Activated CD8-positive, alpha-beta memory T cell treated with anti-CD3 and anti-CD28 coated beads, Interleukin-2, amount 50 U/mL, for 24 hours (primary cell): Measurements from ENCODE around the gene ZNG1F.
"Not testable (repeated sequence)": the region's sequence is repeated elsewhere in the genome, so short reads cannot be mapped to it uniquely, and the experiment has no call there.

Experiments used
- DNase-seq: peaks from one replicate; pipeline ENCODE4 v3.0.0-alpha.2; 2020; ENCODE audit errors: extremely low read depth

ZNG1F gene

GRCh38 chr9:41189217-41189616, at the start of gene ZNG1F:
Gene ZNG1F, minus strand, starts transcription at chr9:41189317. Its CDS starts 59 bp downstream, at chr9:41189258.
- not testable (repeated sequence) for DNase-seq

GRCh38 chr9:41237110-41237749, 48.1 kb upstream of the ZNG1F start:
- DNase-seq = not testable (repeated sequence)

- not testable (repeated sequence) for DNase-seq
Observed at GRCh38 chr9:41236486-41237109, 47.5 kb upstream of the ZNG1F start.

GRCh38 chr9:41234811-41235805, 46.0 kb upstream of the ZNG1F start:
- not testable (repeated sequence) for DNase-seq

GRCh38 chr9:41234221-41234620, 45.1 kb upstream of the ZNG1F start:
- not testable (repeated sequence) for DNase-seq

GRCh38 chr9:41232326-41232725, 43.2 kb upstream of the ZNG1F start:
- not testable (repeated sequence) for DNase-seq

- DNase-seq = not testable (repeated sequence)
Observed at GRCh38 chr9:41230418-41230817, 41.3 kb upstream of the ZNG1F start.

GRCh38 chr9:41229408-41230401, 40.6 kb upstream of the ZNG1F start:
- DNase-seq = no peak

- not testable (repeated sequence) for DNase-seq
Observed at GRCh38 chr9:41219831-41220230, 30.7 kb upstream of the ZNG1F start.

GRCh38 chr9:41188439-41188838, 678 bp downstream of the ZNG1F start:
- DNase-seq = not testable (repeated sequence)

GRCh38 chr9:41174994-41175393, 14.1 kb downstream of the ZNG1F start:
- not testable (repeated sequence) for DNase-seq

- DNase-seq = not testable (repeated sequence)
Observed at GRCh38 chr9:41150116-41150515, 39.0 kb downstream of the ZNG1F start.

- DNase-seq = not testable (repeated sequence)
Observed at GRCh38 chr9:41141878-41142277, 47.2 kb downstream of the ZNG1F start.

GRCh38 chr9:41128581-41128980, 60.5 kb downstream of the ZNG1F start, which contains the start of gene FOXD4L6:
Gene FOXD4L6, minus strand, starts transcription at chr9:41128681. Its CDS starts 298 bp downstream, at chr9:41128383.
- not testable (repeated sequence) for DNase-seq

GRCh38 chr9:41126746-41127446, 62.2 kb downstream of the ZNG1F start:
- not testable (repeated sequence) for DNase-seq

GRCh38 chr9:41125936-41126335, 63.2 kb downstream of the ZNG1F start:
- DNase-seq = not testable (repeated sequence)

- DNase-seq = not testable (repeated sequence)
Observed at GRCh38 chr9:41125109-41125658, 63.9 kb downstream of the ZNG1F start.

GRCh38 chr9:41124250-41125108, 64.6 kb downstream of the ZNG1F start:
- not testable (repeated sequence) for DNase-seq

GRCh38 chr9:41123812-41124211, 65.3 kb downstream of the ZNG1F start:
- not testable (repeated sequence) for DNase-seq
